Type B pancreatic cell (in vitro differentiated cells): ENCODE measurements around the gene PDCD1. TPM values are rescaled to one million over a fixed set of nuclear protein-coding genes. Genes with fewer than 3 reads are reported as not detected.
"Not testable (repeated sequence)": the region's sequence is repeated elsewhere in the genome, so short reads cannot be mapped to it uniquely, and the experiment has no call there.

Source experiments
- DNase-seq: peaks from one replicate; pipeline ENCODE4 v3.0.0; 2021; ENCODE audit warnings: mixed read lengths; ENCODE audit not compliant: unreplicated experiment; ENCODE audit errors: extremely low spot score
- H3K27ac Mint-ChIP-seq: 2 replicates; pipeline ENCODE4 v1.8.0; 2021; ENCODE audit warnings: mild to moderate bottlenecking, mixed read lengths
- H3K27me3 Mint-ChIP-seq: 2 replicates; pipeline ENCODE4 v1.8.0; 2021; ENCODE audit warnings: mixed read lengths
- H3K36me3 Mint-ChIP-seq: 2 replicates; pipeline ENCODE4 v1.8.0; 2021; ENCODE audit warnings: mixed read lengths
- H3K4me1 Mint-ChIP-seq: one replicate; pipeline ENCODE4 v1.8.0; 2021; ENCODE audit warnings: mixed read lengths; ENCODE audit not compliant: unreplicated experiment
- H3K4me3 Mint-ChIP-seq: 2 replicates; pipeline ENCODE4 v1.8.0; 2021; ENCODE audit warnings: mild to moderate bottlenecking, mixed read lengths
- H3K9me3 Mint-ChIP-seq: 2 replicates; pipeline ENCODE4 v1.8.0; 2021; ENCODE audit warnings: mixed read lengths
- CTCF ChIP-seq: fragments of 200-600 bp; sonication (generic); conservative IDR thresholded peaks from 2 replicates; pipeline ENCODE4 v1.5.0; 2021; ENCODE audit warnings: antibody characterized with exemption, mild to moderate bottlenecking
- long read RNA-seq: library from polyadenylated mRNA; unstranded; transcript quantifications from one replicate; pipeline ENCODE4 v2.0.0, GENCODE V29; 2020
- total RNA-seq: library from RNA; stranded (reverse); gene quantifications from 2 replicates; pipeline ENCODE4 v1.2.1, GENCODE V29; 2021; ENCODE audit warnings: low replicate concordance

Gene PDCD1
- not detected in 2 replicates for total RNA-seq
- long read RNA-seq: 0 reads

DNA sequence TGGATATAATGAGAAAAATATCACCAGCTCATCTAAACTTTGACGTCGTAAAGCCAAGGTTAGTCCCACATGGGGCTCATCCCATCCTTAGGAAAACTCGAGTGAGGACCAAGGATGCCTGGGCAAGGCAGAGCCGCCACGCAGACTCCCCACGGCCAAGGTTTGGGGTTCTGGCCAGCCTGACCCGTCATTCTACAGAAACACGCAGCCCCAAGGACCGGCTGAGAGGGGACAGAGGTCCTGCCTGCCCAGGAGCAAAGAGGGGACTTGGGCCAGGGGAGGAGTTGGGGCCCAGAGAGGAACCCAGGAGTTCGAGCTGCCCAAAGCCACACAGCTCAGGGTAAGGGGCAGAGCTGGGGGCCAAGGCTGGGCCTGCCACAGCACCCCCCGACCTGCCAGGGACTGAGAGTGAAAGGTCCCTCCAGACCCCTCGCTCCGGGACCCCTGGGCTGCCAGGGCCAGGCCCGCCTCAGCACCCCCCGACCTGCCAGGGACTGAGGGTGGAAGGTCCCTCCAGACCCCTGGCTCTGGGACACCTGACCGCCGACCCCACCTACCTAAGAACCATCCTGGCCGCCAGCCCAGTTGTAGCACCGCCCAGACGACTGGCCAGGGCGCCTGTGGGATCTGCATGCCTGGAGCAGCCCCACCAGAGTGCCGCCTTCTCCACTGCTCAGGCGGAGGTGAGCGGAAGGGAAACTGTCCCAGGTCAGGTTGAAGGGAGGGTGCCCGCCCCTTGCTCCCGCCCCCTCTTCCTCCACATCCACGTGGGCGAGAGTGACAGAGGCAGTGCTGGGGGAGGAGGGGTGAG lies at the start of gene PDCD1:
PDCD1 (minus strand) TSS at position 689 of the 811 bp plus-strand sequence; CDS start at position 633, 56 bp downstream.
- no peak for DNase-seq
- Mint-ChIP-seq H3K27ac (no peak within 1 kb of the TSS), H3K27me3 (no peaks in the 10 kb centered on the region), H3K4me3 (no peak within 1 kb of the TSS), H3K36me3 (no peaks in the 10 kb centered on the region), H3K9me3 (no peaks in the 10 kb centered on the region), H3K4me1 (peaks cover 3% of the 10 kb centered on the region)
- TF ChIP-seq CTCF: no peak

DNA sequence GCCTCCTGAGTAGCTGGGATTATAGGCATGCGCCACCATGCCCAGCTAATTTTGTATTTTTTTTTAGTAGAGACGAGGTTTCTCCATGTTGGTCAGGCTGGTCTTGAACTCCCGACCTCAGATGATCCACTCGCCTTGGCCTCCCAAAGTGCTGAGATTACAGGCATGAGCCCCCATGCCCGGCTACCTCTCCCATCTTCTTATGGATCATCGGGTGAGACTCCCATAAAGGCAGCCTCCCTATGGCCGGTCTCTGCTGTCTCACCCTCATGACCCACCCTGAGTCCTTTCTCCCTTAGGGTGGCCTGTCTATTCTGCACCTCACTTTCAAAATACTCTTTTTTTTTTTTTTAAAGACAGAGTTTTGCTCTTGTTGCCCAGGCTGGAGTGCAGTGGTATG lies 49.1 kb upstream of the PDCD1 start:
- not testable (repeated sequence) for H3K27ac Mint-ChIP-seq, H3K9me3 Mint-ChIP-seq, H3K36me3 Mint-ChIP-seq

DNA sequence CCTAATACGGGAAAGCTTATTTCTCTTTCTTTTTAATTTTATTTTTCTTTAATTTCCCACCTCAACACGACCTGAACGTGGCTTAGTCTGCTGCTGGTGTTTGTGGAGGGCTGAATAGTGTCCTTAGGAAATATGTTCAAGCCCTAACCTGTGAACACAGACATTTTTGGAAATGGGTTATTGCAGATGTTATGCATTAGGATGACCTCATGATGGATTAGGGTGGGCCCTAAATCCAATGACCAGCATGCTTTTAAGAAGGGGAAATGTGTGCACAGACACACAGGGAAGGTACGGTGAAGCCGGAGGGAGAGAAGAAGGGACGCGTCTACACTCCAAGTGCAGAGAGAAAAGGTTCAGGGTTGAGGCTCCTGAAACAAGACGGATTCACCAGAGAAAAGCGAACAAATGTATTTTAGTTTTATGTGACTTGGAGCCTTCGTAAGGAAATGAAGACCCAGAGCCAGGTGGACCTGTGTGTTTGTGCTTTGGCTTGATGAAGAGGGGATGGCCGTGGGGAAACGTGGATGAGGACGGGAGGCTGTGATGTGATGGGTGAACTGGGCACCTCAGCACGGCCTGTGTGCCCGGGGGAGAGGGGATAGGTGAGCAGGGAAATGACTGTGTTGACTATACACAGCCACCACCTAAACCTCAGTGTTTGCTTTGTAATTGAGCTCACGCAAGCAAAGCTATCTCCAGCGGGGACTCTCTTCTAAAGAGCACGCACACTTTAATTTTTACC lies 48.3 kb upstream of the PDCD1 start:
- TF ChIP-seq CTCF: no peak
- Mint-ChIP-seq H3K4me3 (no peak overlapping the region), H3K4me1 (peaks cover under 1% of the 10 kb centered on the region), H3K36me3 (peaks cover 3% of the 10 kb centered on the region), H3K27ac (no peak overlapping the region), H3K9me3 (peaks cover 3% of the 10 kb centered on the region), H3K27me3 (no peaks in the 10 kb centered on the region)
- DNase-seq: peak; percentile 42

More for the DNA sequence above, 49.1 kb upstream of the PDCD1 start:
- H3K4me1 Mint-ChIP-seq, H3K27me3 Mint-ChIP-seq, H3K4me3 Mint-ChIP-seq: not testable (repeated sequence)
- peak; percentile 18 for DNase-seq

GRCh38 chr2:241906378-241906770 lies 47.7 kb upstream of the PDCD1 start:
- H3K4me1 Mint-ChIP-seq, H3K27ac Mint-ChIP-seq, H3K9me3 Mint-ChIP-seq, H3K27me3 Mint-ChIP-seq, H3K36me3 Mint-ChIP-seq, H3K4me3 Mint-ChIP-seq: not testable (repeated sequence)
- peak; percentile 7 for DNase-seq

- H3K4me3 Mint-ChIP-seq: no peak overlapping the region
- H3K27me3 Mint-ChIP-seq: no peaks in the 10 kb centered on the region
- peaks cover 4% of the 10 kb centered on the region for H3K4me1 Mint-ChIP-seq
- no peaks in the 10 kb centered on the region for H3K9me3 Mint-ChIP-seq
- peak; percentile 59 for DNase-seq
- no peak overlapping the region for H3K27ac Mint-ChIP-seq
- TF ChIP-seq CTCF: no peak
- peaks cover 2% of the 10 kb centered on the region for H3K36me3 Mint-ChIP-seq
These were observed 47.2 kb upstream of the PDCD1 start for GRCh38 chr2:241905716-241906377.

DNA sequence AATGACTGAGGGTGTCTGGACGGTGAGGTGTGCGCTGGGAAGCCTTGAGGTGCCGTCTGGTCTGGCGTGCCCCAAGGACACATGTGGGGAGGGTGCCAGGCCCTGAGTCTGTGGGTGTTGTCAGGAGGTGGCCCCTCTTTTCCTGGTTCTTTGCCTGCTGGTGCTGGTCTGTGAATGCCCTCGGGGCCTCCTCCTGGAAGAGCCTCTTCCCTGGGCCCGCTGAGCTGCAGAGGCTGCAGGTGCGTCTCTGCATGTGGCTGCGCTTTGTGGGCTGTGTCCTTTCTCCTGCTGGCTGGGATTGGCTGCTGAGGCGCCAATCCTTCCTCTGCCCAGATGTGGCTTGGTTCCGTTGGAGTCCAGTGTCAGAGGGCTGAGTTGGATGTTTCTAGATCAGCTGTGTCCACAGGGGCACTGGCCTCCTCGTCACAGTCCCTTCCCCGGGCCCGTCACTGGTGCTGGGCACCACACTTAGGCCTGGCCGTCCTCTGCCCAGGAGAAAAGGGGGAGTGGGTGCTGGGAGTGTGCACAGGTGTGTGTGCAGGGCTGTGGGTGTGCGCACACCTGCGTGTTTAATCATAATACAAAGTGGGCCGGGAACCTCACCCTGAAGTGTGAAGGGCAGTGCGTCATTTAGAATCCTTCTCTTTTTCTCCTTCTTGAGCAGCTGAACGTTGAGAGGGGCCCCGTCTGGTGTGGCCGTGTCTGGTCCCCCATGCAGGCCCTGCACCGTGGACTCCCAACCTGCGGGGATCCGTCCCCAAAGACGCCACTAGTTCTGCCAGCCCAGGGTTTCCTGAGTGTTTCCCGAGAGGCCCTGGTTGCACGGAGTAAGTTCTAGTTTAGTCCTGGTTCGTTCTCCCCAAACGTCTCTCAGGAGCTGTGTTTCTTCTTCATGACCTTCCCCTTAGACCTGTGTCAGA lies 46.4 kb upstream of the PDCD1 start:
- H3K36me3 Mint-ChIP-seq: no peaks in the 10 kb centered on the region
- peak; percentile 64 for DNase-seq
- H3K4me1 Mint-ChIP-seq: peaks cover 4% of the 10 kb centered on the region
- H3K9me3 Mint-ChIP-seq: no peaks in the 10 kb centered on the region
- no peak for TF ChIP-seq CTCF
- no peaks in the 10 kb centered on the region for H3K27me3 Mint-ChIP-seq
- no peak overlapping the region for H3K27ac Mint-ChIP-seq
- H3K4me3 Mint-ChIP-seq: no peak overlapping the region
